GM20000 (cell line): ENCODE results near the gene IFRD1.

Experiments used
- DNase-seq: peaks from one replicate; pipeline ENCODE4 v3.0.0; 2012; ENCODE audit warnings: low spot score
- TF ChIP-seq, protein P1 (sequence below): IDR thresholded peaks from 2 replicates; pipeline ENCODE4 v1.5.1; 2012; ENCODE audit warnings: mild to moderate bottlenecking, control low read depth; ENCODE audit errors: extremely low read depth, missing control alignments

IFRD1 gene

DNA sequence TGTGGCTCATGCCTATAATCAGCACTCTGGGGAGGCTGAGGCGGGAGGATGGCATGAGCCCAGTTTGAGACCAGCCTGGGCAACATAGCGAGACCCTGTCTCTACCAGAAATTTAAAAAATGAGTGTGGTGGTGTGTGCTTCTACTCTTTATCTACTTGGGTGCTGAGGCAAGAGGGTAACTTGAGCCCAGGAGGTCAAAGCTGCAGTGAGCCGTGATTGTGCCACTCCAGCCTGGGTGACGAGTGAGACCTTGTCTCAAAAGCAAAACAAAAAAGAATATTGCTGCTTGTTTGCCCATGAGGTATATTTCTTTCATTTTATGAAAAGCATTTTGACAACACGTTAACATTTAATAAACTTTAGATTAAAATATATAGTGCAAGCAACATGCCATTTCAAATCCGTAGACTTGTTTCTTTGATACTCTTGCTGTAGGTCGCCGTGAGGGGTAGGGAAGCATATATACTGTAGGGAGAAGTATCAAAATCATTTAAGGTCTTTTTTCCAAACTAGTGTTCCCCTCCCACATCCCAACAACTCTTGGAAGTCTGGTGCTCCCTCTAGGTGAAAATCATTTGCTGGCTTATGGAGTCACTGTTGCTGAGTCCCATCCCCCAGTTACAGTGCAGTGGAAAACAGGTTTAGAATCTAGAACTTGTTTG is 26.3 kb downstream of the IFRD1 start:
- DNase-seq: no peak
- TF ChIP-seq, protein P1, sequence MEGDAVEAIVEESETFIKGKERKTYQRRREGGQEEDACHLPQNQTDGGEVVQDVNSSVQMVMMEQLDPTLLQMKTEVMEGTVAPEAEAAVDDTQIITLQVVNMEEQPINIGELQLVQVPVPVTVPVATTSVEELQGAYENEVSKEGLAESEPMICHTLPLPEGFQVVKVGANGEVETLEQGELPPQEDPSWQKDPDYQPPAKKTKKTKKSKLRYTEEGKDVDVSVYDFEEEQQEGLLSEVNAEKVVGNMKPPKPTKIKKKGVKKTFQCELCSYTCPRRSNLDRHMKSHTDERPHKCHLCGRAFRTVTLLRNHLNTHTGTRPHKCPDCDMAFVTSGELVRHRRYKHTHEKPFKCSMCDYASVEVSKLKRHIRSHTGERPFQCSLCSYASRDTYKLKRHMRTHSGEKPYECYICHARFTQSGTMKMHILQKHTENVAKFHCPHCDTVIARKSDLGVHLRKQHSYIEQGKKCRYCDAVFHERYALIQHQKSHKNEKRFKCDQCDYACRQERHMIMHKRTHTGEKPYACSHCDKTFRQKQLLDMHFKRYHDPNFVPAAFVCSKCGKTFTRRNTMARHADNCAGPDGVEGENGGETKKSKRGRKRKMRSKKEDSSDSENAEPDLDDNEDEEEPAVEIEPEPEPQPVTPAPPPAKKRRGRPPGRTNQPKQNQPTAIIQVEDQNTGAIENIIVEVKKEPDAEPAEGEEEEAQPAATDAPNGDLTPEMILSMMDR: no peak

DNA sequence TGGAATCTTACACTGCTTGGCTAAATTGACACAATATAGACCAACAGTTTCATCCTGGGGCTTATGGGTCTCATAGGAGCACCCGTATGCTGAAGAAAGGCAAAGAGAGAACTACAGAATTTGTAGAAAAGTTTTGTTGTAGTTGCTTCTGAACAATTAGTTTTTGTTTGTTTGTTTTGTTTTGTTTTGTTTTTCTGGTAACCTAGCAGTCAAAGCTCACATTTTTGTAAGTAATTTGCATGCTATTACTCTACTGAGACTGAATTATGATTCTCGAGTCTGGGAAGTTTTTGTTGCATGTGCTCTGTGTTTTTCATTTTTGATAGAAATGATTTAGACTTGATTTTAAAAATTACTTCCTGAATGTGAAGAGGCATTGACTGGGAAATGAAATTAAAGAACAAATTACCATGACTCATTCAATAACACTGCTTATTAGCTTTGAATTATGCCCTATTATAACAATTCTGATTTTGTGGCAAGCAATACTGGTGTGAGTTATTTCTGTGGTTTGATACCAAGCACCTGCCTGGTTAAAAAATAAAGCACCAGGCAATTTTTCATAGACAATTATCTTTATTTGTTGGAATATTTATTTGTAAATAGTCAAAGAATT is 31.0 kb downstream of the IFRD1 start:
- no peak for DNase-seq
- TF ChIP-seq, protein P1: no peak

DNA sequence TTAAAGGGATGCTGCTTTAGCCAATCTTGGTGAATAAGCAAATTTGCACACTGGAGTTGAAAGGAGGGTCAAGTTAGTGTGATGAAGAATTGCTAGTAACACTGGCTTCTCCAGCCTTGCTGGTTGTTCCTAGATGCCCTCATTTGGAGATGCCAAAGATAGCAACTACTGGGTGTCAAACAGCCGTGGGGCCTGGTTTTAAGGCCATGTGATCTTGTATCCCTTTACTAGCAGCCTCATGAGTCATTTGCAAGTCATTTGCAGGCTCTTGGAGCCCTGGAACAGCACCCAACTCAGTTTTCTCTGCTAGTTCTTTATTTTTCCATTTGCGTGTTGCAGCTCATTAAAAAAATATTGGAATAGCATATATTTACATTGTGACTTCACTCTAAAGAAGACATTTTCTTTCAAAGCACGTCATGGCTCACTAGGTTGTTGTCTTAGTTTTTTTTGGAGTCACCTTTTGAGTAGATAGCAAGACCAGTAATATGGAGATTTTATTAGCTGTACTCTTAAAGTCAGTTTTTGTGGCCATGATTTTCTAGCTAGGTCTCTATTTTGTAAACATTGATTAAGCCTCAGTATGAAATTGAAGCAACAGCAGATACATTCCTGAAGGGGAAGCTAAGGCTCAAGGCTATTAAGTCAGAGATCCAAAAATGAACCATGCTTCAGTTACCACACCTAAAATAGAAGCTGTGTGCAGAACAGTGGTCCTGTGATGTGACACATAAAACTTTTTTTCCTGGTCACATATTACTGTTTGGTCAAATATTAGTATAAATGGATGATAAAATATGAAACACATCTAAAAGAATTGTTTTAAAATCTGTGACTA is 31.8 kb downstream of the IFRD1 start:
- DNase-seq: no peak
- TF ChIP-seq, protein P1: no peak

DNA sequence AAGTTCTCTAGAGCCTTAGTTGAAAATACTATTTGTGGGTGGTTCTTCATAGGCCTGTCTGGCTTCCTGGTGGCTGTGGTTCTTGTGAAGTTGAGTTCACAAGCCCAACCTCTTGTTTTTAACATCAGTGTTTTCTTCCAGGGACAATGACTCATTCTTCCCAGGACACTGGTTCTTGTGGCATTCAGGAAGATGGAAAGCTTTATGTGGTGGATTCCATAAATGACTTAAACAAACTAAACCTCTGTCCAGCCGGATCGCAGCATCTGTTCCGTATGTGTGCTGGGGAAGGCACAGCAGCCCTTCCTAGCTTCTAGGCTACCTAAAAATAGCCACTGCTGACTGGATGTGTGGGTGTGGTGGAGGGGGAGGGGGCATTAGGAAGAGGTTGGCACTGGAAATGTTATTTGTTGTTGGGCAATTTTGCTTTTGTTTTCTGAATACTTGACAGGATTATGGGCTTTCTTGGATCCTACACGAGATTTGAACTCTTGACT is 34.5 kb downstream of the IFRD1 start:
- DNase-seq: no peak
- TF ChIP-seq, protein P1: no peak

DNA sequence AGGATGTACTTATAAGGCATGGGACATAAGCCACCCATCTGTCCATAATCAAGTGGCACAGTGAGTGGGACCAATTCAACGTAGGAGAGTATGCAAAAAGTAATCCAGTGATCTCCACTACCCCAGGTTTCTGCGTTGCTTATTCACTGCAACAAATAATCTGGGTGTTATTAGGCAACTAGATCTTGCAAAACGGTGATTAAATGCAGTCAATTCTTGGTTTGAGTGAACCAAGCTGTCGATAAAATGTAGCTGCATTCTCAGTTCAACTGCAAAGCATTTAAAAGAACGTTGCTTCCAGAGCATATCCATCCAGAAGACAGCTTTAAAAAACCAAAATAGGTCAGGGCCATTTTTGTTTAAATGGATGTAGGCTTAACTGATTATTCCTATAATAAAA is 35.5 kb downstream of the IFRD1 start:
- TF ChIP-seq, protein P1: no peak
- DNase-seq: no peak

DNA sequence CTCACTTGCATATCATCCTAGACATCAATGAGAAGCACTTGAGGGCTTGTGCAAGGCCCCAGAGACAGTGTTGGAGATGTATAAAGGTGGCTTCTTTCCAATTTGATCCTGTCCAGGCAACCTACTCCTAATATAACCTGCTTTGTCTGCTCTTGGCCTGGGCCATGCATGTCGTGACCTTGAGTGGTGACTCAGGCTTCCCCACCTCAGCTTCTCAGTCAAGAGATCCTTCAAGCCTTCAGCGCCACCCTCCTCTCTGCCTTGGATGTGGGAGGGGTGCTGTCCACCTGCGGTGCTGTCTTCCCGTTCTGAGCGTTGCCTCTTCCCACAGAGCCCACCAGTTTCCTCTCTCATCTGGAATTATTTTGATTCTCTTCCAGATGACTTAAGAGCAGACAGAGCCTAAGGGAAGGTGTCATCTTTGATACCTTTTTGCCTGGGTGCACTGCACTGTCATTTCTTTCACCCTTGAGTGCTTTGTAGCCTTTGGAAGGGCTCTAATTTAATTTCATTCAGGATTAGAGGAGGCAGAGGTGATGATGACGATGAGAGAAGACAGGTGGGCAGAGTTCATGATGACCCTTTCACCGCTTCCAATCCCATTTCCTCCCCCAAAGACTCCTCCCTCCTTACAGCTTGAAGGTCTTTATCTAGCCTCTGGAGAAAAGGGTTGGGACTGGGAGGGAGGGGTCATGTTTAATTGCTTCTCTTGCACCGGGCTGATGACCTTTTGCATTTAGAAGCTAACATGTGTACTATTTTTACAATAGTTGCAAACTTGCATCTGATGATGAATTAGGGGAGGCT is 37.4 kb downstream of the IFRD1 start:
- DNase-seq: no peak
- TF ChIP-seq, protein P1: no peak
